Epithelial cell of proximal tubule (primary cell): ENCODE results near the gene SCO1. TPM values are rescaled to one million over a fixed set of nuclear protein-coding genes. Genes with fewer than 3 reads are reported as not detected.
"Not testable (repeated sequence)": the region's sequence is repeated elsewhere in the genome, so short reads cannot be mapped to it uniquely, and the experiment has no call there.

ENCODE experiments used
- DNase-seq: peaks from one replicate; pipeline ENCODE4 v3.0.0-alpha.2; 2011; ENCODE audit warnings: low read depth
- H3K4me3 ChIP-seq: 2 replicates; pipeline ENCODE4 v1.5.1; 2011; ENCODE audit warnings: low read depth, mild to moderate bottlenecking, low read length
- total RNA-seq: library from RNA; depleted of rRNA; stranded (reverse); fragments of >200 nt; gene quantifications from 2 replicates; pipeline ENCODE4 v1.2.3, GENCODE V29; 2015
- TF ChIP-seq, protein P1 (sequence below): conservative IDR thresholded peaks from 2 replicates; pipeline ENCODE4 v1.5.1; 2012; ENCODE audit warnings: low read depth, mild to moderate bottlenecking, low read length

The SCO1 gene
- total RNA-seq, 1 donor from 2014 or later, result 33.7 TPM

DNA sequence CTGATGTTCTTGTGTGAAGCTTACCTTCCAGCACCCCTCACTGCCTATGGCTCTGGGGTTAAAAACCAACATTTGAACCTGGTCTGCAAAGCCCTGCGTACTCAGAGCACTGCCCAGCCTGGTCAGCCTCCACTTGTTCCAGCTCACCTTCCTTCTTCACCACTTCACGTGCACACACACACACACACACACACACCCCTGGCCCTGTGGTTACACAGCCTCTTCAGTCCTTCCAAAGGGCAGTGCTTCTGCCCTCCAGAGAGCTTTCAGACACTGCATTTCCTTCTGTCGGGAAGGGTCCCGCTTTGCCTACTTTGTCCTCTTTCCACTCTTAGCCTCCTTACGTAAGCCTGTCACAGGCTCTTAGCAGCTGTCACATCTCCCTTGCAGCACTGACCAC is 42.1 kb upstream of the SCO1 start:
- TF ChIP-seq, protein P1, sequence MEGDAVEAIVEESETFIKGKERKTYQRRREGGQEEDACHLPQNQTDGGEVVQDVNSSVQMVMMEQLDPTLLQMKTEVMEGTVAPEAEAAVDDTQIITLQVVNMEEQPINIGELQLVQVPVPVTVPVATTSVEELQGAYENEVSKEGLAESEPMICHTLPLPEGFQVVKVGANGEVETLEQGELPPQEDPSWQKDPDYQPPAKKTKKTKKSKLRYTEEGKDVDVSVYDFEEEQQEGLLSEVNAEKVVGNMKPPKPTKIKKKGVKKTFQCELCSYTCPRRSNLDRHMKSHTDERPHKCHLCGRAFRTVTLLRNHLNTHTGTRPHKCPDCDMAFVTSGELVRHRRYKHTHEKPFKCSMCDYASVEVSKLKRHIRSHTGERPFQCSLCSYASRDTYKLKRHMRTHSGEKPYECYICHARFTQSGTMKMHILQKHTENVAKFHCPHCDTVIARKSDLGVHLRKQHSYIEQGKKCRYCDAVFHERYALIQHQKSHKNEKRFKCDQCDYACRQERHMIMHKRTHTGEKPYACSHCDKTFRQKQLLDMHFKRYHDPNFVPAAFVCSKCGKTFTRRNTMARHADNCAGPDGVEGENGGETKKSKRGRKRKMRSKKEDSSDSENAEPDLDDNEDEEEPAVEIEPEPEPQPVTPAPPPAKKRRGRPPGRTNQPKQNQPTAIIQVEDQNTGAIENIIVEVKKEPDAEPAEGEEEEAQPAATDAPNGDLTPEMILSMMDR, result no peak
- DNase-seq, result no peak
- H3K4me3 ChIP-seq, result no peak overlapping the region

- no peak for DNase-seq
- H3K4me3 ChIP-seq, result no peak overlapping the region
- TF ChIP-seq, protein P1, result no peak
These were observed 41.4 kb upstream of the SCO1 start for GRCh38 chr17:10738521-10739258.

DNA sequence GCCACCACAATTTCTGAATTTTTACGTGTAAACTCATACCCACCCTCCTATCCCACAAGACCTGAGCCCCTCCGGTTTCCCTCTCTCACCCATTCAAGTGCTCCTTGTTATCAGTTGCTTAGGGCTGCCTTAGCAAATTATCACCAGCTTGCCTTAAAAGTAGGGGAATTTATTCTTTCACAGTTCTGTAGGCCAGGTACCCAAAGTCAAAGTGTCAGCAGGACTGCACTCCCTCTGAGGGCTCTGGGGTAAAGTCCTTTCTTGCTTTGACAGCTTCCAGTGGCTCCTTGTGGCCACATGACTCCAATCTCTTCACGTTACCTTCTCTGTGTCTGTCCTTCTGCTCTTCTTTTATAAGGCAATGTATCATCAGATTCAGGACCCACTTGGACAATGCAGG is 40.4 kb upstream of the SCO1 start:
- DNase-seq, result no peak
- TF ChIP-seq, protein P1, result no peak
- H3K4me3 ChIP-seq, result no peak overlapping the region

- peak; percentile 61 for DNase-seq
- H3K4me3 ChIP-seq, result no peak overlapping the region
- TF ChIP-seq, protein P1, result peak; percentile 86
These were observed 39.9 kb upstream of the SCO1 start for GRCh38 chr17:10737168-10737622.

- TF ChIP-seq, protein P1, result no peak
- no peak for DNase-seq
- H3K4me3 ChIP-seq, result no peak overlapping the region
These were observed 38.5 kb upstream of the SCO1 start for GRCh38 chr17:10735821-10736220.

GRCh38 chr17:10735251-10735650 is 37.9 kb upstream of the SCO1 start:
- TF ChIP-seq, protein P1, result no peak
- DNase-seq, result no peak
- H3K4me3 ChIP-seq, result no peak overlapping the region

GRCh38 chr17:10733666-10734065 is 36.3 kb upstream of the SCO1 start:
- TF ChIP-seq, protein P1, result no peak
- DNase-seq, result no peak

DNA sequence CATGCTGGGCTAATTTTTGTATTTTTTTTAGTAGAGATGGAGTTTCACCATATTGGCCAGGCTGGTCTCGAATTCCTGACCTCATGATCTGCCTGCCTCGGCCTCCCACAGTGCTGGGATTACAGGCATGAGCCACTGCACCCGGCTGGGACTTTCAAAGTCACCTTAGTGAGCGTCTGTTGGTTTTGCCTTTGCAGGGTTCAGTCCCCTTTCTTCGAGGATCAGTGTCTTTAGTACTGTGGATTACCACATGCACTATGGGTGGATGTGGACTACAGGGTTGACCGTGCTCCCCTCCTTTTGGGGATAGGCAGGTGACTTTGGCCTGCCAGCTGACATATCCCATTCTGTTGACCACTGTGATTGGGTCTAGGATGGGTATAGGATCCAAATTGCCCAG is 34.8 kb upstream of the SCO1 start:
- H3K4me3 ChIP-seq, DNase-seq: not testable (repeated sequence)

More at GRCh38 chr17:10733666-10734065, 36.3 kb upstream of the SCO1 start:
- H3K4me3 ChIP-seq, result no peak overlapping the region
